HG03460 (cell line): ENCODE measurements around the gene NAALADL2.
"Not testable (repeated sequence)": the region's sequence is repeated elsewhere in the genome, so short reads cannot be mapped to it uniquely, and the experiment has no call there.

Experiments used
- ATAC-seq: cut with Tn5 transposase; IDR thresholded peaks from one replicate; pipeline ENCODE4 v1.9.1; 2021; ENCODE audit not compliant: unreplicated experiment

Gene NAALADL2

DNA sequence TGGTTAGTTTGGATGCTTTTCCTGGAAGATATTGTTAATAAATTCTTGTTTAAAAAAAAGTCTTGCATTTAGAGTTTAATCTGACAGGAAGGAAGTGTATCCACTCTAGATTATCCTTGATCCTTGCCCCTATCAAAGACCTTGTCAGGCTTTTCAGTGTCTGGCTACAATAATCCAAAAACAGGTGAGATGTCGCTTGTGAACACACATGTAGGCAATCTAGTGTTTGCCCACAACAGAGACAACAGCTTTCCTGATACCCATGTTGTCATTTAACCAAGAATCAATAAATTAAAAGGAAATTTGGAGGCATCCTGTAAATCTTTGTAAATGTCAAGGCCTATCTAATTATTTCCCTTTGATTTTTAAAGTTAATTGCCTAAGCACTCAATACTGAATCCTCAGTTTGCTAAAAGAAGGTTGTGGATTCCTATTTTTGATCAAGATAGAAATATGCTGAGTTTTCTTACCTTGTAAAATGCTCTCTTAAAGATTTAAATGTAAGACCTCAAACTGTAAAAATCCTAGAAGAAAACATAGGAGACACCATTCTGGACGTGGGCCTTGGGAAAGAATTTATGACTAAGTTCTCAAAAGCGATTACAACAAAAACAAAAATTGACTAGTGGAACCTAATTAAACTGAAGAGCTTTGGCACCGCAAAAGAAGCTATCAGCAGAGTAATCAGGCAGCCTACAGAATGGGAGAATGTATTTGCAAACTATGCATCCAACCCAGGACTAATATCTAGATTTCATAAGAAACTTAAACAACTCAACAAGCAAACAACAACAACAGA, 207.7 kb downstream of the NAALADL2 start:
- ATAC-seq = no peak

DNA sequence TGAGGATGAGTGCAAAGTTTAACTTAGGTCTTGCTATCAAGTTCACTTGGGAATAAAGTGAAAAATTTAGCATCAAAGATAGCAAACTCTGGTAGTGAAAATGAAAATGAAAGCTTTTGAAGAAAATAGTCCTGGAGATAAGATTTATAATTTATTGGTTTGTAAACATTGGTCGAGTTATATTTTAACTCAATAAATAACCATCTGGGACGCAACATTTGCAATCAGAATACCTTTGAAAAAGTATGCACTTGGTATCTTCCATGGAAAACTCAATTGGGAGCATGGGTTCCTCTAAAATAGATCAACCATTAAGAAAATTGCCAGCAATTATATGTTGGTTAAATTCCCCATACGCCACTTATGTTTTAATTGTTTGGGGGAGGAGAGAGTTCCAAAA, 209.5 kb downstream of the NAALADL2 start:
- ATAC-seq = no peak

DNA sequence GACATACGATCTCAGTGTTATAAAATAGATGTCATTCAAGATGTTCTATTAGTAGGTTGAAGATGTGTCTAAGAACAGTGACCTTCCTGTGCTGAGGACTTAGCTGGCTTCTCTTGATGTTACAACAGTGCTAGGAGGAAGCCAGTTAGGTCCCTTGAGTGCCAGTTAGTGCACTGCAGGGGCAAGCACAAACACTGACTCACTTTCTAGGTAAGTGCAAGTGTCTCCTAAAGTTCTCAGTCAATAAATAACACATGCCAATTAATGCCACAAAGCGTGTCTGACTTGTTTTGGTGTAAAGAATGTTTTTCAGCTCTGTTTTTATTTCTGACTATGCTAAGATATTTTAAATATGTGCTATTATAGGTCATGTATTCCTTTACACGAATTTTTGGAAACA, 211.8 kb downstream of the NAALADL2 start:
- ATAC-seq = no peak

DNA sequence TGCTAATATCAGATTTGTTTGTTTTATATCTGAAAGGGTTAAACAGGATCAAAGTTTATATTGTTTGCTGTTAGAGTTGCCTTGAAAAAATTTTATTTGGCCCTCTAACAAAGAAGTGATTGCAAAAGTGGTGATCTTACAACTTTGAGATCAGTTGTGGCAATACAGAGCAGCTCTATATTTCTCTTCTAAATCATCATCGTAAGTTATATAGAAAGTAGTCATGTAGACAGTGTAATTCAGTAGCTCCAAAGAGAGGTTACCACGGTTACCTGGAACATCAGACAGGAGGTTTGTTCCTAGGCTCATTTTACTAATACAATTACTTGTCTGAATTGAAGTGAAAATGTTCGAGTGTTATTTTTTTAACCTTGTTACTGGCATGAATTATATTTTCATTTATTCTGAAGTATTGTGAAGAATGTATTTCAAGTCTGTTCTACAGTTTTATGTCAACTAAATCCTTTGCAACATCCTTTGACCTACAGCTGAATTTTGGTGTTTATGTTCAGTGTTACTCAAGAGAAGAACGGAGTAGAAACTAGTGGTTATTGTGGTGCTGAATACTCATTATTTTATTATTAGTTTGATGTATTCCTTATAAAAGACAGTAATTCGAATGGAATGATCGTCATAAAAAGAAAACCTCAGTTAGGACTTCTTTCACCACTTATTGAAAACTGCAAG, 214.2 kb downstream of the NAALADL2 start:
- no peak for ATAC-seq

DNA sequence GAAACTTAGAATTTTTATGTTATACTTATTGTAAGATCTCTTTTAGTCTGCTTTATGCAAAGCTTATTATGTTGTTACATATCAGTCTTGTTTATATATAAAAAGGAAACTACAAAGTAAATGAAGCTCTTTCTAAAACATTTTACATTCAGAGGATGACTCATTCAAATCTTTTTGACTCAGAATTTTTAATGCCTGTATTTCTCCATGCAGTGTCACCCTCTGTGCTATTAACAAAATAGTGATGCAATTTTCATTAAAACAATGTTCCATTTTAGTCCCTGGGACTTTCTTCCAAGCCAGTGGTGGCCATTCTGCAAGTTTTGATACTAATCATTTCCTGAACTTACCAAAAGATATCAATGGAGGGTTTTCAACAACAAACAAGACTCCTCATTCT, 216.1 kb downstream of the NAALADL2 start:
- ATAC-seq = no peak

DNA sequence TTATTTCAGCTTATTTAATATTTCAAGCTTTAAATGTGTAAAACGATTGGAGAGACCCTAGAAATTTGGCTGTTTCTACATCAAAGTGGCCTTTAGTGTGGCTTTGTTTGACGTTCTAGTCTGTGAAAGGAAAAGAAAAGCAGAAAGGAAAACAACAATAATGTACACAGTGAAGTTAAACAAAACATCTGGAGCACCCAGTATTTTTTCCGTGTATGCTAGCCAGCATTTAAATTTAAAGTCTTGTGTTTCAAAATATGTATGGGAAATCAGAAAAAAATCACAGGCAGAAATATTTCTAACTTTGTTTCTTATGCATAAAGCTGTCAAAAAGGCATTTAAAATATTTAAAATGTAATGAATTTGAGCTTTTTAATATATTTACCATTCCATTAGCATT, 218.1 kb downstream of the NAALADL2 start:
- no peak for ATAC-seq

DNA sequence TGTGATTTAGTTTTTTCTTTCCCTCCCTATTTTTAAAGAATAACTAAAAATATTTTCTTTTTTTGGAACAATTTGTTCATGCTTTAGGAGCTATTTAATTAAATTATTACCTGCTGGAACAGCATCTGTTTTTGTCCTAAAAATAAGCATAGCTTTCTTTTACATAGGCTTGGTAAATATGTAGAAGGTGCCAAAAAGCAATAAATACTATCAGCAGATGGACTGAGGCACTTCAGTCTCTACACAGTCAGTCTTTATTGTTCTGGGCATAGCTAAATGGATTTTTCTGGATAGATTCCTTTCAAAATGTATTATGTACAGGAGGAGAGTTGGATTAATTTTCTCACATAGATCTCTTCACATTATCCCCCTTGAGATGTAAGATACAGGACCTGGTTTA, 223.5 kb downstream of the NAALADL2 start:
- no peak for ATAC-seq

DNA sequence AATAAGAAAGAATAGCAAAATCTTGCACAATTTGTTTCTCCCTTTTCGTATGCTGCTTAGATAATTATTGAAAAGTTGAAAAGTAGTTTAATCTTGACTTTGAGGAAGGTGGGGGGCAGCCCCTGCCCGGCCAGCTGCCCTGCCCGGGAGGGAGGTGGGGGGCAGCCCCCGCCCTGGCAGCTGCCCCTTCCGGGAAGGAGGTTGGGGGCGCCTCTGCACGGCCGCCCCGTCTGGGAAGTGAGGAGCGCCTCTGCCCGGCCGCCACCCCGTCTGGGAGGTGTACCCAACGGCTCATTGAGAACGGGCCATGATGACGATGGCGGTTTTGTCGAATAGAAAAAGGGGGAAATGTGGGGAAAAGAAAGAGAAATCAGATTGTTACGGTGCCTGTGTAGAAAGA, 228.0 kb downstream of the NAALADL2 start:
- not testable (repeated sequence) for ATAC-seq

DNA sequence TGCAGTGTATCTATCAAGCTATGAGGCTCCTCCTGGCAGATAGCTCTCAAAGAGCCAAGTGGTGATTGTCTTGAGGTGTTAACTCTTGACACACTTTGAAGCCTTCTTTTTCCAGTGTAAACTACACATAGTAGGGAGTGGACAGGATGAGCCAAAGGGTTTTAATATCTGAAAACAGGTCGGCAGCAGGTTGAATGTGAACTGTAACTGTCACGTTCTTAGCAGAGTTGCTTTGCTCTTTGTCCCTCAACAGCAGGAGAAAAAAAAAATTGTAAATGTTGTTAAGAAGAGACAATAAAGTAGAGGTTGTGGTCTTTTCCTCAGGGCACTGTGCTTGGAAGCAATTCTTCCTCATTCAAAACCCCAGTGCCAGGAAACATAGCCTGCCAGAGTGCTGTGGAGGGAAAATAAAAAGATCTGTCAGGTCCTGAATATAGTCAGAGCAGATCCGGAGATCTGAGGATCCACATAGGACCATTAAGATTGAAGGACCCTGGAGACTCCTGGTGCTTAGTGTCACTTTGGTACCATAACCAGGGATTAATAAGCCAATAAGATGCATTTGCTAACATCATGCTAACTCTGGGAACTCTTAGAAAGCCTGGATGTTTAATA, 229.7 kb downstream of the NAALADL2 start:
- ATAC-seq = no peak

DNA sequence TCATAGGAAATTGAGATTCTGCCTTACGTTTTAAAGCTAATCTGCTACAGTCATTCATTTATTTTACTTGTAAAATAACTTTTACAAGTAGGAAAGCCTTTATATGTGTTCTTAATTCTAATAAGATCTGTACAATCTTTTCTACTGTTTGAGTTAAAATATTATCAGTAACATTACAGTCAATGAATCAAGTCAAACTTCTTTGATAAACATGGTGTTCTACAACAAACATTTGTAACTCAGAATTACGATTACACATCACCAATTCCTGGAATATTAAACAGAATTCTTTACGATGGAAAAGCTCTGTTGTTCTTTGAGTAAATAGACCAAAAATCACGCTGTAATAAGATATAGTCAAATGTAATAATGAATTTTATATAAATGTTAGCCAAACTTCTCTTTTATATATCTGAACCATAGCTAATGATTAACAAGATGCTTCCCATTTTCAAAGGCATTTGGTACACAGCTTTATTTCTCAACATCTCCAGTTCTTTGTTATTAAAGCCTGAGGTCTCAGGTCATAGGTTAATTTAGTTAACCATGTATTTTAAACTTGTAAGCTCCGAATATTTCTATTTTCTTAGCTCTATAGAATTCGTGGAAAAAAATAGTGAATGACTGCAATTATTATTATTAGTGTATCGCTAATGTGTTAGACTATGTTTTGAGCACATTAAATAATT, 232.4 kb downstream of the NAALADL2 start:
- no peak for ATAC-seq

DNA sequence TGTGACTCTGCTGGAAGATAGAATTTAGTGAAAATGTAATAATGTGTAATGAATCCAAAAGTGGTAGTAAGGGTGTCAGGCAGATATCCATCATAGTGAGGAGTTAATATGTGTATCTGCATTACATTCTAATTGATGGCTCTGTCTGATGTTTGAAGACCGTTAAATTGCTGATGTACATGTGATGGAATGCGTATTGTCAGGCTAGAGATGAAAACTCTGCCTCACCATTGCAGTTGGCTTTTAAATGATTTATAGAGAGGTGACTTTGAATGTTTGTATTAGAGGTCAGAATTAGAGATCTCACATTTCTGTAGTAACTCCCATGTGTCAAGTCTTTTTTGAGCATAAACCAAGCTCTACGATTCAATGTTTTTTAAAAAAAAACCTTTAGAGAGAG, 234.6 kb downstream of the NAALADL2 start:
- no peak for ATAC-seq

DNA sequence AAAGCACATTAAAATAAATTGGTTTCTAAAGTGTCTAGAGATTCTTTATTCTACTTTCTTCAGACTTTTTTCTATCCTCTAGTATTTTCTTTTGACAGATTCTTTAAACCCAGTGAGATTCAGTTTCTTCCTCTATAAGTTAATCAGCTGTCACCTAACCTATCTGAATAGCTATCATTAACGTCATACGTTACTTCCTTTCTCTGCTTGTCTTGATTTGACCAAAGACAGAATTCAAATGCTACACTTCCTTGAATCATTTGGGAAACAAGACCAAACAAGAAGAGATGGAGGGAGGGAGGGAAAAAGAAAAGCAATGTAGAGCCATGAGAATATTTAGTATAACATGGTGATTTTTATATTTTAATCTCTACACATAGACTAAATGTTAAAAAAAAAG, 235.2 kb downstream of the NAALADL2 start:
- ATAC-seq = no peak

DNA sequence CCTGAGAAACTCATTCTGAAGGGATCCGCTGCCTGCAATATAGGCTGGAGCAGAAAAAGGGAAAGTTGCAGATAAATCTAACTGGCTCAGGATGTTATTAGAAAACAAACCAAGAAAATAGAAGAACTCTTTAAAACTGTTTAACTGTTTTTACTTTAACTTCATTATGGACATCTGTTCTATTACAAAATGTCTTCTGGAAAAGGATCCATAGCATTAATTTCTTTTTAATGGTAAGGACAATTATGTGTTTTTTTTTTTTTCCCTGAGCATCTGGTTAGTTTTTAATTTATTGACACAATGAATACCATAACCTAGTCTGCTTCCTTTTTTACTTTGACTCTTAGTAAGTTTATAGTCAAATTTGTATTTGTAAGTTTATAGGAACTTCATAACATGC, 239.5 kb downstream of the NAALADL2 start:
- no peak for ATAC-seq

DNA sequence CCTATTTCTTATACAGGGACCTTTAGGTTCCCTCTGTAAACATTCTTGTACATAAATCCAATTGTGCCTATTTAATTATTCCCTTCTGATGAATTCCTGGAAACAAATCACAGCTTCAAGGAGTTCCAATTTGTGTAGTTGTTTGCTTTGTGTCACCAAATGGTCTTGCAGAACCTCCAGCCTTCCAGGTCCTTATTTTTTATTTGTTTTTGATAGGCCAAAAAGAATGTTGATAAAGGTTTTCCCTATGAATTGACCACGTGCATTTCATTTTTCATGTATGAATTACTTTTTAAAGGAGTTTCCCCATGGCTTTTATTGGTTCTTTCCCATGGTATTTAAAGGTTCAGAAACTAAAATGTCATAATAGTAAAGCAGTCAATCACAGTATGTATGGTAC, 243.0 kb downstream of the NAALADL2 start:
- no peak for ATAC-seq

DNA sequence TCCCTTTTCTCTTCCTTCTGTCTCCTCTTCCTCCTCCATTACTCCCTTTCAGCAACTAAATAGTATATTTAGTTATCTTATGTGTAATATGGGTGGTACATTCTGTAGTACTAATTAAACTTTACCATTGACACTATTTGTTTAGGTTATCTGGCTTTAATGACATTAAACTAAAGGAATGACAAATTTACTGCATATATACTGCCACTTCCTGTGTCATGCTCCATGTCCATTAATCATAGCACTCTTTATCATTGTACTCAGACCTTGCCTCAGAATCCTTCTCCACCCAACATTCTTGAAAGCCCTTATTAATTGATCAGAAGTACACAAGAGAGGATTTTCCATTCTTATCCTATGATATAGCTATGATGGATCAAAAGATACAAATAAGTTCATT, 244.2 kb downstream of the NAALADL2 start:
- no peak for ATAC-seq

DNA sequence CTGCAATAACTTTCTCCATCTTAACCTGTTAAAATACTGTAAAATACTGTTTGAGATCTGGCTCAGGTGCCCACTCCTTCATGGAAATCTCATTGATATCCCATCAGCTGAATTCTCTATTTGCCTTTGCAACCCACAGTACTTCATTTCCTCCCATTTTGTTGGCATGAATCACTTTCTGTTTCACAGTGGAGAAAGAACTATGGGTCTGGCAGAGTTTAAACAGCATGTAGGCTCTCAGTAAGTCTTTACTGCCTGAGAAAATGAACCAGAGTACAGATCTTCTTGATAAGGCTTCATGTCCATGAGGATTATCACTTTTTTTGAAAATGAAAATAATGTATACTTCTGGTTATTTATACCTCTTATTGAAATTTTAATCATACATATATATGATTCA, 245.9 kb downstream of the NAALADL2 start:
- no peak for ATAC-seq

DNA sequence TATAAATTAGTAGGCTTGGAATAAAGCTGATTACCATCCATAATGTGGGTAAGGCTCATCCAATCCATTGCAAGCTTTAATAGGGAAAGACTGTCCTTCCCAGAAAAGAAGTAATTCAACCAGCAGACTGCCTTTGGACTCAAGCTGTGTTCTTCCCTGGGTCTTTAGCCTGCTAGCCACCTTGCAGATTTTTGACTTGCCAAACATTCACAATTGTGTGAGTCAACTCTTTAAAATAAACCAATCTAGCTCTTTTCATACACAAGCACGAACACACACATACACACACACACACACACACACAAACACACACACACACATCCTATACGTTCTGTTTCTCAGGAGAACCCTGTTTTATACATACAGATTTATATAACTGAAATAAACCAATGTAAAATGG, 248.1 kb downstream of the NAALADL2 start:
- no peak for ATAC-seq

DNA sequence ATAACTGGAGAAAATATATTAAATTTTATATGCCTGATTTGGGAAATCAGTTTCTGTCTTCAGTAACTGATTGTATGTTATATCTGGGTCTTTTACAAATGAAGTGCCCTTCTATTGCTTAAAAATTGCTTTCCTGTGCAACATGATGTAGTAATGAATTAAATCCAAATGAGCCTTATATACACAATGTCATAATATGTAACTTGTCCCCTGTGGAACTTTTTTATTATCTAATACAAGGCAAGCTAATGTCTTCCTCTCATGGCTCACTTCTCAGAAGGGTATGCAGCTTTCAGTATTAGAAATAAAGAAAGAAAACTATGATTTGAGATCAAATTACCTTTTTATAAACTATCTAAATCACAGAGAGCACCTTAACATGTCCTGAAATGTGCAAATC, 248.9 kb downstream of the NAALADL2 start:
- no peak for ATAC-seq

DNA sequence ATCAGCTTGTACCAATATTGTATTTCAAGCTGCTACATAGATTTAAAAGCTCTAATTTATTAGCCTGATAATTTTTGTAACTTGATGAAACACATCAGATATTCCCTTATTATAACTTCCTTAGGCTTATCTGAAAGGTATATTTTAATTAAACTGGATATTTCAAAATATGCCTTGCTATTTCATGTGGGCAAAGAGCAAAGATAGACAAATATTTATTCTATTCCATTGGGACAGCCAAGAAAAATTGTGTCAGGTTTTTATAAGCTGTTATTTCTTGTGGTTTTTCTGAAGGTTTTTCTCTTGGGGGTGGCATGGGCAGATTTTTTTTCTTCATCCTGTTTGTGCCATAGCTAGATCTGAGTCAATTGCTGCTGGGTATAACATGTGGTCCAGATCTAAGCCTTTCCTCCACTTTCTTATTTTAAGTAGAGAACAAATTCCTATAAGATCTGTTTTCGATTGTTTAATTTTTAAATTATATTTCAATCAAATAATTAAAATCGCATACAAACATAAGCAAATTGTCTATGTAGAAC, 249.5 kb downstream of the NAALADL2 start:
- ATAC-seq = no peak

DNA sequence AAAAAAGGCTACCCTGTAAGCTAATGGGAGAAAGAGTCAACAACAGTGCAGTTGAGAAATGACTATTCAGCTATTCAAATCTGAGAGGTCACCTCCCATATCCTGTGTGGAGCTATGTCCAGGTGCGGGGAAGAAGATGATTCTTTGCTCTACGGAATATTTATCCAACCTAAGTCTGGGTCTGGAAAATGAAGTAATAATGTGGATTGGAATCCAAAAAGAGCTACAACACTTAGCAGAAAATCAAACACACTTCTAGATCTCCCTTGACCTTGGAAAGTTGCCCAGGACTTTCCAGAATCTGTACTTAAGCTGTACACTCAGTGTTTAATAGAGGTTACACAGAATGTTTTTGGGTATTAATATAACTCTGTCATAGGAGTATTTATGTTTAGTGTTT, 251.9 kb downstream of the NAALADL2 start:
- no peak for ATAC-seq

DNA sequence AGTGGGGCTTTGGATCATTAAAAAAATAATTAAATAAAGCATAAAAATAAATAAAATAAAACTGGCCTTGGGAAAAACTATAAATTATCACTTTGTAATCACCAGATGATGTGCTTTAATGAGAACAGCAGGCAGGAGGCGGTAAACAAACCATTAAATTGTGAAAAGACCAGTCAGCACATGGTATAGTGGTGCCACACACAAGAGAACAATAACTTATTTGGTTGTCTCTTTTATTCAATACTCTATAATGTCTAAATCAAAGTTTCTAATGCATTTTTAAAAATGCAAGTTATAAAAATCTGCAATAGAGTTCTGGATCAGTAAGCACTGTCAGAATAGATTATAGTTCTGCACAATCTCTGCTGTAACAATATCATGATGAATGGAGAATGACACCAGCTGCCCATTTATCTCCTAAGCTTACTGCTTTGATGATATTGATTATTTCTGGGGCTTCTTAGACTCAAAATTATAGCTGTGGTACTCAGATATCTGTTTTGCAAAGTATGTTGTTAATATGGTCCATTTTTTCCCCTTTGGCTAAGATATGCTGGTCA, 259.3 kb downstream of the NAALADL2 start:
- ATAC-seq = no peak
